ENCODE data around the gene KCNIP3.

- TF ChIP-seq CTCF (IDR thresholded peaks at IDR 0.05) = no peak
- TF ChIP-seq EP300 (IDR thresholded peaks at IDR 0.05; ENCODE audit: borderline replicate concordance in 1 of 2, low read depth in 1 of 2, low read length in 1 of 2) = no peak
- TF ChIP-seq TAF1 (IDR thresholded peaks at IDR 0.05; ENCODE audit: borderline replicate concordance, low read depth, low read length) = no peak
- TF ChIP-seq POLR2AphosphoS5 (IDR thresholded peaks at IDR 0.05; ENCODE audit: low read depth, low read length) = no peak
- TF ChIP-seq MXI1 (IDR thresholded peaks at IDR 0.05; ENCODE audit: low read depth, low read length) = no peak
- TF ChIP-seq TCF12 (IDR thresholded peaks at IDR 0.05) = no peak
- TF ChIP-seq YY1 (IDR thresholded peaks at IDR 0.05; ENCODE audit: low read depth) = no peak
Measured at GRCh38 chr2:95311815-95312542, 14.8 kb downstream of the KCNIP3 start.
